HG03432 (cell line): Measurements from ENCODE around the gene APOBEC3G.
"Not testable (repeated sequence)": the region's sequence is repeated elsewhere in the genome, so short reads cannot be mapped to it uniquely, and the experiment has no call there.

Experiments
- ATAC-seq: cut with Tn5 transposase; IDR thresholded peaks from one replicate; pipeline ENCODE4 v1.9.1; 2021; ENCODE audit warnings: mild to moderate bottlenecking, moderate library complexity; ENCODE audit not compliant: unreplicated experiment

APOBEC3G gene

GRCh38 chr22:39066442-39067276 is 10.4 kb upstream of the APOBEC3G start:
- ATAC-seq = peak; percentile 39

GRCh38 chr22:39068033-39068785 is 8.9 kb upstream of the APOBEC3G start:
- ATAC-seq = no peak

GRCh38 chr22:39070186-39070585 is 6.9 kb upstream of the APOBEC3G start:
- ATAC-seq = no peak

- ATAC-seq = not testable (repeated sequence)
Measured at GRCh38 chr22:39072581-39072981, 4.5 kb upstream of the APOBEC3G start.

- ATAC-seq = no peak
Measured at GRCh38 chr22:39073981-39074380, 3.1 kb upstream of the APOBEC3G start.

GRCh38 chr22:39076155-39077025 is 685 bp upstream of the APOBEC3G start:
- ATAC-seq = peak; percentile 4

- not testable (repeated sequence) for ATAC-seq
Measured at GRCh38 chr22:39077912-39078311, 837 bp downstream of the APOBEC3G start.

- ATAC-seq = no peak
Measured at GRCh38 chr22:39078329-39078728, 1.3 kb downstream of the APOBEC3G start.

- not testable (repeated sequence) for ATAC-seq
Measured at GRCh38 chr22:39079054-39079637, 2.1 kb downstream of the APOBEC3G start.

- ATAC-seq = no peak
Measured at GRCh38 chr22:39080052-39080762, 3.1 kb downstream of the APOBEC3G start.

- no peak for ATAC-seq
Measured at GRCh38 chr22:39081016-39081415, 3.9 kb downstream of the APOBEC3G start.

GRCh38 chr22:39081598-39081997 is 4.5 kb downstream of the APOBEC3G start:
- no peak for ATAC-seq

GRCh38 chr22:39083212-39084165 is 6.4 kb downstream of the APOBEC3G start:
- no peak for ATAC-seq

GRCh38 chr22:39084666-39085065 is 7.6 kb downstream of the APOBEC3G start:
- ATAC-seq = no peak

GRCh38 chr22:39087098-39087497 is 10.0 kb downstream of the APOBEC3G start:
- no peak for ATAC-seq

GRCh38 chr22:39087881-39088684 is 11.0 kb downstream of the APOBEC3G start:
- no peak for ATAC-seq

GRCh38 chr22:39088685-39089032 is 11.6 kb downstream of the APOBEC3G start:
- ATAC-seq = no peak

GRCh38 chr22:39089928-39090327 is 12.9 kb downstream of the APOBEC3G start:
- no peak for ATAC-seq
